Caco-2 (cell line): ENCODE measurements around the gene EHMT1. TPM values are rescaled to one million over a fixed set of nuclear protein-coding genes. Genes with fewer than 3 reads are reported as not detected.

Experiments used
- BruUV-seq: library from RNA; stranded (reverse); fragments of 400-500 nt; replicated peaks from 2 replicates; lab custom pipeline; 2021; lab: Mats Ljungman, UMichigan
- CTCF ChIA-PET: fragments of 300-600 bp; sonication (Branson Sonifier 250); formaldehyde crosslinking; loops from one replicate; lab custom pipeline; 2022; ENCODE audit warnings: antibody characterized with exemption; lab: Charles Lee
- POLR2A ChIA-PET: fragments of 300-600 bp; sonication (Branson Sonifier 250); formaldehyde crosslinking; loops from one replicate; lab custom pipeline; 2022; ENCODE audit warnings: antibody characterized with exemption; lab: Charles Lee
- DNase-seq, 2 experiments: peaks; one replicate each; pipeline versions ENCODE4 v3.0.0 to v3.0.0-alpha.2; 2020 to 2022
- H3K27me3 ChIP-seq: replicated peaks from 2 replicates; pipeline ENCODE4 v1.6.0; 2011; ENCODE audit warnings: low read length; ENCODE audit not compliant: control insufficient read depth, insufficient read depth
- H3K36me3 ChIP-seq: 2 replicates; pipeline ENCODE4 v1.5.1; 2011; ENCODE audit warnings: low read length; ENCODE audit not compliant: control insufficient read depth, insufficient read depth
- H3K4me1 ChIP-seq: fragments of 250-450 bp; sonication (Bioruptor Pico); 2 replicates; pipeline ENCODE4 v1.5.1; 2020; ENCODE audit warnings: mild to moderate bottlenecking
- H3K4me3 ChIP-seq: 2 replicates; pipeline ENCODE4 v1.5.1; 2011; ENCODE audit warnings: low read depth, mild to moderate bottlenecking, control low read depth, low read length
- H3K9me3 ChIP-seq: fragments of 250-450 bp; sonication (Bioruptor Pico); 2 replicates; pipeline ENCODE4 v1.5.1; 2020; ENCODE audit warnings: mild to moderate bottlenecking, moderate library complexity
- H3K27ac Mint-ChIP-seq: one replicate; pipeline ENCODE4 v1.8.0; 2022; ENCODE audit warnings: mixed read lengths; ENCODE audit not compliant: unreplicated experiment
- H3K27me3 Mint-ChIP-seq: one replicate; pipeline ENCODE4 v1.8.0; 2022; ENCODE audit warnings: mixed read lengths; ENCODE audit not compliant: insufficient read depth, unreplicated experiment
- H3K36me3 Mint-ChIP-seq: one replicate; pipeline ENCODE4 v1.8.0; 2022; ENCODE audit warnings: mild to moderate bottlenecking, mixed read lengths; ENCODE audit not compliant: insufficient read depth, unreplicated experiment
- H3K4me1 Mint-ChIP-seq: one replicate; pipeline ENCODE4 v1.8.0; 2022; ENCODE audit warnings: low read depth, mixed read lengths; ENCODE audit not compliant: unreplicated experiment
- H3K4me3 Mint-ChIP-seq: one replicate; pipeline ENCODE4 v1.8.0; 2022; ENCODE audit warnings: mild to moderate bottlenecking, moderate library complexity, mixed read lengths; ENCODE audit not compliant: unreplicated experiment
- H3K9me3 Mint-ChIP-seq: one replicate; pipeline ENCODE4 v1.8.0; 2022; ENCODE audit warnings: mixed read lengths; ENCODE audit not compliant: unreplicated experiment
- CTCF ChIP-seq, 2 experiments: fragments of 200-600 bp in 1 of 2; IDR thresholded peaks; 1 replicate in 1 of 2; 2 replicates in 1 of 2; pipeline versions ENCODE4 v1.5.1 to v1.8.0; 2011 to 2022; ENCODE audit warnings: antibody characterized with exemption in 1 of 2, control low read depth in 1 of 2, inconsistent platforms in 1 of 2, low read depth in 1 of 2, low read length in 1 of 2, mild to moderate bottlenecking in 1 of 2, moderate library complexity in 1 of 2; ENCODE audit not compliant: insufficient read depth in 1 of 2, severe bottlenecking in 1 of 2, unreplicated experiment in 1 of 2
- intact Hi-C: fragments of 100-400 bp; cut with micrococcal nuclease; formaldehyde crosslinking; loops from one replicate; pipeline ENCODE4 v1.10.0; 2022; ENCODE audit not compliant: unreplicated experiment
- total RNA-seq: library from RNA; stranded (reverse); gene quantifications from 2 replicates; pipeline ENCODE4 v1.2.3, GENCODE V29; 2022

EHMT1 gene
- total RNA-seq, 1 experiment from 2014 or later = 92.9 TPM

GRCh38 chr9:137720571-137721110 is 101.8 kb downstream of the EHMT1 start:
- peaks cover 85% of the 10 kb centered on the region for H3K36me3 Mint-ChIP-seq
- Histone ChIP-seq H3K4me1 (no peaks in the 10 kb centered on the region), H3K9me3 (no peaks in the 10 kb centered on the region), H3K4me3 (no peak overlapping the region), H3K27me3 (no peaks in the 10 kb centered on the region), H3K36me3 (peaks cover 3% of the 10 kb centered on the region)
- H3K9me3 Mint-ChIP-seq = peaks cover 18% of the 10 kb centered on the region
- POLR2A ChIA-PET = no interaction called here
- CTCF ChIA-PET = no interaction called here
- no peaks in the 10 kb centered on the region for H3K27me3 Mint-ChIP-seq
- no peak for TF ChIP-seq CTCF (IDR thresholded peaks at IDR 0.05; ENCODE audit: insufficient read depth in 1 of 2, low read depth in 1 of 2, low read length in 1 of 2, severe bottlenecking in 1 of 2, unreplicated experiment in 1 of 2)
- H3K27ac Mint-ChIP-seq = no peak overlapping the region
- no peak overlapping the region for H3K4me3 Mint-ChIP-seq
- DNase-seq = no peak
- BruUV-seq = no TSS peak
- no peaks in the 10 kb centered on the region for H3K4me1 Mint-ChIP-seq
- intact Hi-C loops = no loop called here

GRCh38 chr9:137721479-137721878 is 102.7 kb downstream of the EHMT1 start:
- Mint-ChIP-seq H3K9me3 (peaks cover 18% of the 10 kb centered on the region), H3K4me1 (no peaks in the 10 kb centered on the region), H3K36me3 (peaks cover 82% of the 10 kb centered on the region), H3K27me3 (no peaks in the 10 kb centered on the region), H3K27ac (peak overlapping the region; percentile 43), H3K4me3 (no peak overlapping the region)
- intact Hi-C loops = no loop called here
- no peak for TF ChIP-seq CTCF (IDR thresholded peaks at IDR 0.05; ENCODE audit: insufficient read depth in 1 of 2, low read depth in 1 of 2, low read length in 1 of 2, severe bottlenecking in 1 of 2, unreplicated experiment in 1 of 2)
- Histone ChIP-seq H3K9me3 (no peaks in the 10 kb centered on the region), H3K36me3 (peaks cover 3% of the 10 kb centered on the region), H3K27me3 (no peaks in the 10 kb centered on the region), H3K4me1 (no peaks in the 10 kb centered on the region), H3K4me3 (no peak overlapping the region)
- BruUV-seq = no TSS peak
- ChIA-PET CTCF (no interaction called here), POLR2A (no interaction called here)
- no peak for DNase-seq

GRCh38 chr9:137721899-137722298 is 103.1 kb downstream of the EHMT1 start:
- TF ChIP-seq CTCF (IDR thresholded peaks at IDR 0.05; ENCODE audit: insufficient read depth in 1 of 2, low read depth in 1 of 2, low read length in 1 of 2, severe bottlenecking in 1 of 2, unreplicated experiment in 1 of 2) = no peak
- no peak for DNase-seq
- BruUV-seq = no TSS peak
- H3K27me3 ChIP-seq = no peaks in the 10 kb centered on the region
- POLR2A ChIA-PET = no interaction called here
- H3K4me3 ChIP-seq = no peak overlapping the region
- H3K4me1 Mint-ChIP-seq = no peaks in the 10 kb centered on the region
- peaks cover 18% of the 10 kb centered on the region for H3K9me3 Mint-ChIP-seq
- CTCF ChIA-PET = no interaction called here
- no peaks in the 10 kb centered on the region for H3K9me3 ChIP-seq
- H3K36me3 ChIP-seq = peaks cover 3% of the 10 kb centered on the region; the same call in 1 of the 2 replicates
- intact Hi-C loops = no loop called here
- H3K27me3 Mint-ChIP-seq = no peaks in the 10 kb centered on the region
- peaks cover 82% of the 10 kb centered on the region for H3K36me3 Mint-ChIP-seq
- H3K4me1 ChIP-seq = no peaks in the 10 kb centered on the region
- peak overlapping the region; percentile 43 for H3K27ac Mint-ChIP-seq
- H3K4me3 Mint-ChIP-seq = no peak overlapping the region
